HCT116 (cell line): ENCODE measurements around the gene ZNF652. TPM values are rescaled to one million over a fixed set of nuclear protein-coding genes. Genes with fewer than 3 reads are reported as not detected.

Source experiments
- ATAC-seq: fragments of 200-7000 bp; cut with Tn5 transposase; 2 replicates; pipeline ENCODE4 v1.9.1; 2020; ENCODE audit warnings: mild to moderate bottlenecking, moderate library complexity
- BruUV-seq: library from RNA; stranded (reverse); fragments of 400-500 nt; replicated peaks from 2 replicates; lab custom pipeline; 2021; lab: Mats Ljungman, UMichigan
- CTCF ChIA-PET: fragments of 300-600 bp; sonication (Branson Sonifier 250); formaldehyde crosslinking; loops from one replicate; lab custom pipeline; 2021; ENCODE audit warnings: antibody characterized with exemption; lab: Charles Lee
- POLR2A ChIA-PET: fragments of 300-600, 350-600 bp; sonication (Branson Sonifier 250); formaldehyde crosslinking; loops from one replicate; lab custom pipeline; 2021; ENCODE audit warnings: antibody characterized with exemption; lab: Charles Lee
- RAD21 ChIA-PET, 2 experiments: fragments of 300-600 bp; sonication (Branson Sonifier 250); formaldehyde crosslinking; loops; one replicate each; lab custom pipeline; 2023; ENCODE audit warnings: low total read pairs in 2 of 2; ENCODE audit not compliant: uncharacterized antibody in 2 of 2, unreplicated experiment in 2 of 2, low non-redundant PET in 1 of 2; lab: Charles Lee
- DNase-seq: peaks from one replicate; pipeline ENCODE4 v3.0.0-alpha.2; 2010; ENCODE audit warnings: low read depth, low spot score
- H2AFZ ChIP-seq: fragments of 200-600 bp; shearing (Covaris generic), sonication (generic); 2 replicates; pipeline ENCODE4 v1.6.1; 2017; ENCODE audit warnings: low read depth, mixed run types, mixed read lengths, antibody characterized with exemption, low read length; ENCODE audit not compliant: poor library complexity, severe bottlenecking
- H3K27ac ChIP-seq: 2 replicates; pipeline ENCODE4 v1.5.1; 2012; ENCODE audit warnings: low read depth, low read length
- H3K27me3 ChIP-seq: fragments of 200-600 bp; sonication (generic); 2 replicates; pipeline ENCODE4 v1.6.1; 2016; ENCODE audit warnings: mixed run types, low read length, mixed read lengths; ENCODE audit not compliant: insufficient read depth
- H3K36me3 ChIP-seq, 2 experiments: fragments of 200-500 bp in 1 of 2; fragments of 200-600 bp in 1 of 2; sonication (Bioruptor generic) in 1 of 2; sonication (generic) in 1 of 2; 2 replicates each; pipeline versions ENCODE4 v1.5.1 to v1.6.1; 2014 to 2016; ENCODE audit warnings: low read length in 2 of 2, inconsistent platforms in 1 of 2, mixed read lengths in 1 of 2, mixed run types in 1 of 2; ENCODE audit not compliant: insufficient read depth in 2 of 2, control insufficient read depth in 1 of 2
- H3K4me1 ChIP-seq, 2 experiments: fragments of 200-600 bp in 1 of 2; sonication (generic) in 1 of 2; 2 replicates each; pipeline versions ENCODE4 v1.5.1 to v1.6.1; 2012 to 2017; ENCODE audit warnings: low read length in 2 of 2, inconsistent platforms in 1 of 2, mild to moderate bottlenecking in 1 of 2, mixed read lengths in 1 of 2, mixed run types in 1 of 2, moderate library complexity in 1 of 2; ENCODE audit not compliant: insufficient read depth in 2 of 2, control insufficient read depth in 1 of 2
- H3K4me2 ChIP-seq: fragments of 200-600 bp; sonication (generic); 2 replicates; pipeline ENCODE4 v1.6.1; 2017; ENCODE audit warnings: mixed run types, low read length, mixed read lengths
- H3K4me3 ChIP-seq, 2 experiments: fragments of 200-600 bp in 1 of 2; sonication (generic) in 1 of 2; replicated peaks in 1 of 2; 2 replicates each; pipeline ENCODE4 v1.5.1; 2011 to 2016; ENCODE audit warnings: low read length in 2 of 2, control low read depth in 1 of 2, low read depth in 1 of 2, mild to moderate bottlenecking in 1 of 2, mixed read lengths in 1 of 2, mixed run types in 1 of 2
- H3K79me2 ChIP-seq: fragments of 200-600 bp; sonication (generic); 2 replicates; pipeline ENCODE4 v1.6.1; 2017; ENCODE audit warnings: mild to moderate bottlenecking, mixed run types, low read length, moderate library complexity, mixed read lengths; ENCODE audit not compliant: insufficient read depth
- H3K9ac ChIP-seq: fragments of 200-600 bp; sonication (generic); 2 replicates; pipeline ENCODE4 v1.6.1; 2016; ENCODE audit warnings: low read length, mixed read lengths
- H3K9me2 ChIP-seq: fragments of 200-600 bp; sonication (generic), shearing (Covaris generic); 2 replicates; pipeline ENCODE4 v1.6.1; 2017; ENCODE audit warnings: mixed run types, mild to moderate bottlenecking, moderate library complexity; ENCODE audit not compliant: insufficient read depth
- H3K9me3 ChIP-seq, 2 experiments: fragments of 200-500 bp in 1 of 2; fragments of 200-600 bp in 1 of 2; sonication (Bioruptor generic) in 1 of 2; sonication (generic) in 1 of 2; 2 replicates each; pipeline ENCODE4 v1.6.1; 2014 to 2017; ENCODE audit warnings: low read length in 2 of 2, mixed read lengths in 2 of 2, inconsistent platforms in 1 of 2, low read depth in 1 of 2, mild to moderate bottlenecking in 1 of 2, mixed run types in 1 of 2, moderate library complexity in 1 of 2; ENCODE audit not compliant: control insufficient read depth in 1 of 2, insufficient read depth in 1 of 2
- H4K20me1 ChIP-seq: fragments of 200-600 bp; sonication (generic), shearing (Covaris generic); 2 replicates; pipeline ENCODE4 v1.6.1; 2017; ENCODE audit warnings: mixed run types, mild to moderate bottlenecking, moderate library complexity; ENCODE audit not compliant: insufficient read depth
- FOSL1 ChIP-seq: IDR thresholded peaks from 2 replicates; pipeline ENCODE4 v1.6.1; 2012; ENCODE audit warnings: low read depth
- JUND ChIP-seq: IDR thresholded peaks from 2 replicates; pipeline ENCODE4 v1.6.1; 2012
- MAX ChIP-seq: IDR thresholded peaks from 2 replicates; pipeline ENCODE4 v1.6.1; 2012
- SP1 ChIP-seq: IDR thresholded peaks from 2 replicates; pipeline ENCODE4 v1.6.1; 2012; ENCODE audit warnings: low read depth
- YY1 ChIP-seq: IDR thresholded peaks from 2 replicates; pipeline ENCODE4 v1.6.1; 2011; ENCODE audit warnings: low read length, low read depth, moderate library complexity, mild to moderate bottlenecking; ENCODE audit not compliant: insufficient replicate concordance; ENCODE audit errors: extremely low read depth
- intact Hi-C: fragments of 100-400 bp; cut with micrococcal nuclease; formaldehyde crosslinking; loops from 2 replicates; pipeline ENCODE4 v1.10.0; 2022
- total RNA-seq: library from RNA; stranded (reverse); gene quantifications from one replicate; pipeline ENCODE4 v1.2.1, GENCODE V29; 2021; ENCODE audit not compliant: unreplicated experiment
- TF ChIP-seq, protein P1 (sequence below): IDR thresholded peaks from 2 replicates; pipeline ENCODE4 v1.6.1; 2011; ENCODE audit warnings: mild to moderate bottlenecking, low read length, moderate library complexity; ENCODE audit not compliant: insufficient replicate concordance; ENCODE audit errors: extremely low read depth

ZNF652 gene
- total RNA-seq, 1 experiment from 2014 or later: 27.8 TPM

DNA sequence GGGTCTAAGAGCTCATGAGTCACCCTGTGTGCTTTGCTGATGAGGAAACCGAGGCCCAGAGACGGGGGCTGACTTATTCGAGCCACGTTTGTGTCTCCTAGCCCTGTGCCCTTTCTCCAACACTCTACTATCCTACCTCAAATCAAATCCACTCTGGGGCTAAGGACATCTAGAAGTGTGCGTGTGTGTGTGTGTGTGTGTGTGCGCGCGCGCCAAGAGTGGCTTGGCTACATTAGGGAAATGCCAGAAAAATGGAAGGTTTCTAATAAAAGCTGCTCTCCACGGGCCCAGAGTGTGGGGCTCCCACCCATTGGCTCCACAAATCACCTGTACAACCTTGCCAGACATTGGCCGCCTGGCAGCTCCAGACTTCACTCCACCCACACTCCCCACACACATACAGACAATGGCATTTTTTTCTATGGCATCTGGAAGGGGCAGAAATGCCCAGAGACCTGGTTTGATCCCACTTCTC is 101.2 kb downstream of the ZNF652 start:
- Histone ChIP-seq H3K9me3 (no peaks in the 10 kb centered on the region), H2AFZ (peak overlapping the region; percentile 74), H3K4me2 (peak overlapping the region; percentile 97), H3K4me1 (peaks cover 15 to 28% of the 10 kb centered on the region in 2 experiments), H3K79me2 (no peaks in the 10 kb centered on the region), H3K9ac (peak overlapping the region; percentile 82), H3K27ac (peak overlapping the region; percentile 88), H3K27me3 (no peaks in the 10 kb centered on the region), H3K36me3 (no peaks in the 10 kb centered on the region), H3K4me3 (peak overlapping the region; percentile 55 to 77), H3K9me2 (no peaks in the 10 kb centered on the region), H4K20me1 (no peaks in the 10 kb centered on the region)
- peak; percentile 63 for ATAC-seq
- RAD21 ChIA-PET: interaction anchor here (0.5 to 0.8 kb wide), 2 partner anchors 138 to 296 kb away, joined by 3 read pairs; no protein-coding TSS in a partner anchor
- no peak for DNase-seq
- POLR2A ChIA-PET: interaction anchor here (1.0 to 1.6 kb wide), 6 partner anchors 12 to 352 kb away, joined by 3 to 6 read pairs (median 4); no protein-coding TSS in a partner anchor
- BruUV-seq: TSS peak; percentile 32
- intact Hi-C loops: no loop called here
- peak; percentile 33 for TF ChIP-seq SP1
- TF ChIP-seq, protein P1, sequence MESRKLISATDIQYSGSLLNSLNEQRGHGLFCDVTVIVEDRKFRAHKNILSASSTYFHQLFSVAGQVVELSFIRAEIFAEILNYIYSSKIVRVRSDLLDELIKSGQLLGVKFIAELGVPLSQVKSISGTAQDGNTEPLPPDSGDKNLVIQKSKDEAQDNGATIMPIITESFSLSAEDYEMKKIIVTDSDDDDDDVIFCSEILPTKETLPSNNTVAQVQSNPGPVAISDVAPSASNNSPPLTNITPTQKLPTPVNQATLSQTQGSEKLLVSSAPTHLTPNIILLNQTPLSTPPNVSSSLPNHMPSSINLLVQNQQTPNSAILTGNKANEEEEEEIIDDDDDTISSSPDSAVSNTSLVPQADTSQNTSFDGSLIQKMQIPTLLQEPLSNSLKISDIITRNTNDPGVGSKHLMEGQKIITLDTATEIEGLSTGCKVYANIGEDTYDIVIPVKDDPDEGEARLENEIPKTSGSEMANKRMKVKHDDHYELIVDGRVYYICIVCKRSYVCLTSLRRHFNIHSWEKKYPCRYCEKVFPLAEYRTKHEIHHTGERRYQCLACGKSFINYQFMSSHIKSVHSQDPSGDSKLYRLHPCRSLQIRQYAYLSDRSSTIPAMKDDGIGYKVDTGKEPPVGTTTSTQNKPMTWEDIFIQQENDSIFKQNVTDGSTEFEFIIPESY: no peak
- TF ChIP-seq JUND: 0 out of 2 replicates have a peak, but pooled peaks have one; percentile 67
- peak; percentile 75 for TF ChIP-seq FOSL1
- peak; percentile 1 for TF ChIP-seq YY1
- peak; percentile 11 for TF ChIP-seq MAX
- CTCF ChIA-PET: interaction anchor here (0.9 to 1.4 kb wide), 4 partner anchors 30 to 296 kb away, joined by 3 to 4 read pairs (median 4); no protein-coding TSS in a partner anchor
